ENCODE measurements around the gene MAPRE3.

GRCh38 chr2:26954135-26954534, 16.3 kb upstream of the MAPRE3 start:
- TF ChIP-seq CTCF (IDR thresholded peaks at IDR 0.05) (no peak), POLR2A (IDR thresholded peaks at IDR 0.05) (no peak)

All from body of pancreas (tissue), 4 donors.